Muscle of back (tissue), 11 donors: ENCODE results near the gene GRAP2. TPM values are rescaled to one million over a fixed set of nuclear protein-coding genes. Genes with fewer than 3 reads are reported as not detected.
A peak's percentile ranks its signal among the peaks of the same experiment; 100 is the strongest.
"Not testable (repeated sequence)": the region's sequence is repeated elsewhere in the genome, so short reads cannot be mapped to it uniquely, and the experiment has no call there.

Source experiments
- DNase-seq, 3 donors: peaks; one replicate each; pipeline versions ENCODE4 v3.0.0 to v3.0.0-alpha.2; 2013
- polyA plus RNA-seq, 10 donors: library from polyadenylated mRNA; unstranded; fragments of 120-200 nt; gene quantifications; one replicate each; pipeline ENCODE4 v1.2.1, GENCODE V29; 2013; ENCODE audit not compliant: insufficient read length in 10 of 10

GRAP2 gene
- polyA plus RNA-seq, 10 donors: 0.37 to 4.2 (median 0.62) TPM

- not testable (repeated sequence) for DNase-seq
These were observed 92.0 kb downstream of the GRAP2 start for GRCh38 chr22:39992894-39993293.

- DNase-seq: peak in 1 of 3 donors; percentile 11
These were observed 93.2 kb downstream of the GRAP2 start for GRCh38 chr22:39994041-39994565.

GRCh38 chr22:39994566-39995392, 93.9 kb downstream of the GRAP2 start, which contains the start of gene FAM83F:
Gene FAM83F (plus strand): TSS chr22:39994954. CDS start chr22:39995043, 89 bp downstream.
- DNase-seq: peak in 1 of 3 donors; percentile 54

- no peak for DNase-seq
These were observed 94.7 kb downstream of the GRAP2 start for GRCh38 chr22:39995393-39996252.

GRCh38 chr22:39996732-39997131, 95.8 kb downstream of the GRAP2 start:
- DNase-seq: no peak

- DNase-seq: no peak
These were observed 96.5 kb downstream of the GRAP2 start for GRCh38 chr22:39997421-39997820.

GRCh38 chr22:39997939-39998726, 97.2 kb downstream of the GRAP2 start:
- DNase-seq: peak in 1 of 3 donors; percentile 52

- peak in 1 of 3 donors; percentile 9 for DNase-seq
These were observed 98.4 kb downstream of the GRAP2 start for GRCh38 chr22:39999144-39999757.

GRCh38 chr22:40000171-40000570, 99.3 kb downstream of the GRAP2 start:
- DNase-seq: no peak

- no peak for DNase-seq
These were observed 100.2 kb downstream of the GRAP2 start for GRCh38 chr22:40001106-40001505.

- DNase-seq: peak in 1 of 3 donors; percentile 37
These were observed 101.1 kb downstream of the GRAP2 start for GRCh38 chr22:40001800-40002577.

GRCh38 chr22:40002935-40003715, 102.2 kb downstream of the GRAP2 start:
- no peak for DNase-seq

GRCh38 chr22:40004836-40005235, 104.0 kb downstream of the GRAP2 start:
- no peak for DNase-seq

GRCh38 chr22:40006641-40007040, 105.8 kb downstream of the GRAP2 start:
- no peak for DNase-seq

- no peak for DNase-seq
These were observed 107.2 kb downstream of the GRAP2 start for GRCh38 chr22:40007853-40008710.

- DNase-seq: no peak
These were observed 107.9 kb downstream of the GRAP2 start for GRCh38 chr22:40008726-40009291.

GRCh38 chr22:40009292-40009774, 108.4 kb downstream of the GRAP2 start:
- DNase-seq: no peak
